Measurements from ENCODE around the gene STIP1. TPM values are rescaled to one million over a fixed set of nuclear protein-coding genes. Genes with fewer than 3 reads are reported as not detected.

STIP1 gene
- total and polyA plus RNA-seq, 8 donors, result 124 to 209 (median 169) TPM

- H3K27ac ChIP-seq, result peak overlapping the region; percentile 33 to 98
Observed at GRCh38 chr11:64238076-64238475, 52.1 kb downstream of the STIP1 start.

GRCh38 chr11:64238999-64239398 is 53.0 kb downstream of the STIP1 start:
- H3K4me3 ChIP-seq, result no peak overlapping the region
- no peak for TF ChIP-seq CTCF (IDR thresholded peaks at IDR 0.05)
- peaks cover 16 to 83% of the 10 kb centered on the region in 2 donors for H3K4me1 ChIP-seq
- DNase-seq (no peak), ATAC-seq (no peak)
- H3K27me3 ChIP-seq, result peaks cover 0 to 2% of the 10 kb centered on the region in 2 donors
- intact Hi-C loops (cut with DNase I), result no loop called here
- H3K27ac ChIP-seq, result peak overlapping the region; percentile 26 to 98
- peaks cover 0 to 29% of the 10 kb centered on the region in 2 donors for H3K36me3 ChIP-seq
- no peaks in the 10 kb centered on the region for H3K9me3 ChIP-seq

More at GRCh38 chr11:64238076-64238475, 52.1 kb downstream of the STIP1 start:
- Histone ChIP-seq H3K36me3 (peaks cover 0 to 20% of the 10 kb centered on the region in 2 donors), H3K4me3 (no peak overlapping the region), H3K27me3 (peaks cover 0 to 4% of the 10 kb centered on the region in 2 donors), H3K9me3 (no peaks in the 10 kb centered on the region), H3K4me1 (peaks cover 22 to 80% of the 10 kb centered on the region in 2 donors)
- ATAC-seq (no peak), DNase-seq (peak in 1 of 4 donors; percentile 71)
- TF ChIP-seq CTCF (IDR thresholded peaks at IDR 0.05), result no peak
- intact Hi-C loops (cut with DNase I), result no loop called here

- peak overlapping the region; percentile 98 to 100 for H3K27ac ChIP-seq
- H3K9me3 ChIP-seq, result no peaks in the 10 kb centered on the region
- no peak for TF ChIP-seq CTCF (IDR thresholded peaks at IDR 0.05)
- peak overlapping the region in 1 of 2 donors; percentile 82 for H3K4me3 ChIP-seq
- peak in 1 of 4 donors; percentile 42 for DNase-seq
- peaks cover 16 to 85% of the 10 kb centered on the region in 2 donors for H3K4me1 ChIP-seq
- H3K36me3 ChIP-seq, result peaks cover 0 to 34% of the 10 kb centered on the region in 2 donors
- no peaks in the 10 kb centered on the region for H3K27me3 ChIP-seq
- no peak for ATAC-seq
- intact Hi-C loops (cut with DNase I), result no loop called here
Observed at GRCh38 chr11:64239662-64240434, 53.9 kb downstream of the STIP1 start.

GRCh38 chr11:64240435-64241240 is 54.7 kb downstream of the STIP1 start, which contains the start of gene FKBP2:
TSS of gene FKBP2 (plus strand) at chr11:64241095. CDS start at chr11:64242388, 1,293 bp downstream.
- no peaks in the 10 kb centered on the region for H3K9me3 ChIP-seq
- peaks cover 20 to 85% of the 10 kb centered on the region in 2 donors for H3K4me1 ChIP-seq
- peak within 1 kb of the TSS; percentile 79 to 82 for H3K4me3 ChIP-seq
- TF ChIP-seq CTCF (IDR thresholded peaks at IDR 0.05), result no peak
- peaks cover 0 to 34% of the 10 kb centered on the region in 2 donors for H3K36me3 ChIP-seq
- ATAC-seq (peak; percentile 73), DNase-seq (peak; percentile 97 to 99 (median 98))
- no peaks in the 10 kb centered on the region for H3K27me3 ChIP-seq
- intact Hi-C loops (cut with DNase I), result no loop called here
- peak within 1 kb of the TSS; percentile 98 to 100 for H3K27ac ChIP-seq

GRCh38 chr11:64241241-64241490 is 55.2 kb downstream of the STIP1 start:
- peaks cover 0 to 34% of the 10 kb centered on the region in 2 donors for H3K36me3 ChIP-seq
- H3K27ac ChIP-seq, result peak overlapping the region; percentile 98 to 100
- no peak for TF ChIP-seq CTCF (IDR thresholded peaks at IDR 0.05)
- H3K4me1 ChIP-seq, result peaks cover 20 to 85% of the 10 kb centered on the region in 2 donors
- no peaks in the 10 kb centered on the region for H3K9me3 ChIP-seq
- no peaks in the 10 kb centered on the region for H3K27me3 ChIP-seq
- intact Hi-C loops (cut with DNase I), result no loop called here
- ATAC-seq (peak; percentile 86), DNase-seq (peak; percentile 100)
- H3K4me3 ChIP-seq, result peak overlapping the region; percentile 42 to 82

All from left lung (tissue), 10 donors.